IMR-90 (cell line): ENCODE data around the gene SERPIND1. TPM values are rescaled to one million over a fixed set of nuclear protein-coding genes. Genes with fewer than 3 reads are reported as not detected.

ENCODE experiments used
- ATAC-seq: fragments of 200-7000 bp; cut with Tn5 transposase; 2 replicates; pipeline ENCODE4 v1.9.1; 2020; ENCODE audit warnings: low read depth, mild to moderate bottlenecking, moderate library complexity
- BruUV-seq: library from RNA; stranded (reverse); fragments of 400-500 nt; replicated peaks from 2 replicates; lab custom pipeline; 2021; lab: Mats Ljungman, UMichigan
- CTCF ChIA-PET: fragments of 300-600 bp; formaldehyde crosslinking; extraction: SDS; loops from one replicate; lab custom pipeline; 2021; ENCODE audit warnings: antibody characterized with exemption; lab: Yijun Ruan, JAX
- POLR2A ChIA-PET: fragments of 300-600 bp; sonication (Branson Sonifier 250); formaldehyde crosslinking; loops from one replicate; lab custom pipeline; 2022; ENCODE audit warnings: antibody characterized with exemption; ENCODE audit not compliant: unreplicated experiment; lab: Charles Lee
- DNase-seq: peaks from one replicate; pipeline ENCODE4 v3.0.0; 2013
- H2AFZ ChIP-seq: replicated peaks from 2 replicates; pipeline ENCODE3; 2013; ENCODE audit warnings: low read length, mild to moderate bottlenecking; ENCODE audit not compliant: poor library complexity
- H2AK5ac ChIP-seq: 2 replicates; pipeline ENCODE4 v1.6.1; 2013; ENCODE audit warnings: low read depth, low read length, inconsistent platforms
- H2AK9ac ChIP-seq: replicated peaks from 2 replicates; pipeline ENCODE3; 2013; ENCODE audit warnings: mild to moderate bottlenecking, low read depth, low read length, moderate library complexity; ENCODE audit not compliant: poor library complexity
- H2BK120ac ChIP-seq: 2 replicates; pipeline ENCODE4 v1.6.1; 2013; ENCODE audit warnings: low read depth, low read length, inconsistent platforms
- H2BK15ac ChIP-seq: 3 replicates; pipeline ENCODE4 v1.6.1; 2013; ENCODE audit warnings: low read depth, low read length, inconsistent platforms
- H2BK20ac ChIP-seq: 2 replicates; pipeline ENCODE4 v1.6.1; 2013; ENCODE audit warnings: low read depth, mild to moderate bottlenecking, inconsistent platforms, low read length, moderate library complexity
- H2BK5ac ChIP-seq: 2 replicates; pipeline ENCODE4 v1.6.1; 2013; ENCODE audit warnings: mild to moderate bottlenecking, low read depth, low read length, inconsistent platforms; ENCODE audit not compliant: poor library complexity, severe bottlenecking
- H3K14ac ChIP-seq: replicated peaks from 2 replicates; pipeline ENCODE4 v1.6.1; 2013; ENCODE audit warnings: low read depth, low read length, inconsistent platforms
- H3K18ac ChIP-seq: 2 replicates; pipeline ENCODE4 v1.6.1; 2013; ENCODE audit warnings: low read depth, low read length, control low read depth
- H3K23ac ChIP-seq: 2 replicates; pipeline ENCODE4 v1.6.1; 2013; ENCODE audit warnings: low read depth, low read length, inconsistent platforms
- H3K27ac ChIP-seq: 2 replicates; pipeline ENCODE4 v1.5.1; 2013; ENCODE audit warnings: mild to moderate bottlenecking, control low read depth, low read length; ENCODE audit not compliant: insufficient read depth
- H3K27me3 ChIP-seq: 2 replicates; pipeline ENCODE4 v1.6.1; 2013; ENCODE audit warnings: low read length; ENCODE audit not compliant: control insufficient read depth, insufficient read depth
- H3K36me3 ChIP-seq: 2 replicates; pipeline ENCODE4 v1.6.1; 2013; ENCODE audit warnings: low read length, mixed read lengths; ENCODE audit not compliant: control insufficient read depth, insufficient read depth
- H3K4ac ChIP-seq: 2 replicates; pipeline ENCODE4 v1.6.1; 2013; ENCODE audit warnings: low read depth, low read length, inconsistent platforms
- H3K4me1 ChIP-seq: 2 replicates; pipeline ENCODE4 v1.6.1; 2013; ENCODE audit warnings: low read length, mixed read lengths; ENCODE audit not compliant: control insufficient read depth, insufficient read depth
- H3K4me2 ChIP-seq: 2 replicates; pipeline ENCODE4 v1.6.1; 2013; ENCODE audit warnings: low read depth, mild to moderate bottlenecking, control low read depth, low read length, moderate library complexity
- H3K4me3 ChIP-seq: 2 replicates; pipeline ENCODE4 v1.5.1; 2013; ENCODE audit warnings: low read depth, mild to moderate bottlenecking, control low read depth, low read length, moderate library complexity; ENCODE audit not compliant: insufficient read depth
- H3K56ac ChIP-seq: 2 replicates; pipeline ENCODE4 v1.6.1; 2013; ENCODE audit warnings: low read length, inconsistent platforms; ENCODE audit not compliant: insufficient read depth; ENCODE audit errors: extremely low read depth
- H3K79me1 ChIP-seq, 2 experiments: 2 replicates each; pipeline ENCODE4 v1.6.1; 2013; ENCODE audit warnings: low read length in 2 of 2, inconsistent platforms in 1 of 2, low read depth in 1 of 2
- H3K9ac ChIP-seq: 2 replicates; pipeline ENCODE4 v1.6.1; 2013; ENCODE audit warnings: low read depth, low read length, control low read depth
- H3K9me1 ChIP-seq: 2 replicates; pipeline ENCODE4 v1.6.1; 2013; ENCODE audit warnings: low read length, inconsistent platforms; ENCODE audit not compliant: insufficient read depth
- H3K9me3 ChIP-seq: 2 replicates; pipeline ENCODE4 v1.6.1; 2013; ENCODE audit warnings: low read length; ENCODE audit not compliant: control insufficient read depth, insufficient read depth
- H4K20me1 ChIP-seq: 2 replicates; pipeline ENCODE4 v1.6.1; 2013; ENCODE audit warnings: low read length, inconsistent platforms; ENCODE audit not compliant: insufficient read depth
- H4K5ac ChIP-seq: 2 replicates; pipeline ENCODE4 v1.6.1; 2013; ENCODE audit warnings: mild to moderate bottlenecking, low read depth, low read length, control low read depth
- H4K8ac ChIP-seq, 2 experiments: 2 replicates each; pipeline ENCODE4 v1.6.1; 2013; ENCODE audit warnings: low read depth in 2 of 2, low read length in 2 of 2, control low read depth in 1 of 2, inconsistent platforms in 1 of 2
- H4K91ac ChIP-seq: 2 replicates; pipeline ENCODE4 v1.6.1; 2013; ENCODE audit warnings: low read depth, low read length, inconsistent platforms; ENCODE audit not compliant: insufficient read depth
- CHD1 ChIP-seq: IDR thresholded peaks from 2 replicates; pipeline ENCODE4 v1.6.1; 2012; ENCODE audit warnings: low read depth, low read length, improper control_type of control experiment
- CTCF ChIP-seq: conservative IDR thresholded peaks from 2 replicates; pipeline ENCODE4 v1.5.1; 2012; ENCODE audit warnings: mild to moderate bottlenecking, low read depth, low read length, improper control_type of control experiment
- FOS ChIP-seq: fragments of 150-350 bp; IDR thresholded peaks from 2 replicates; pipeline ENCODE4 v1.6.1; 2016; ENCODE audit warnings: low read depth, low read length
- MAZ ChIP-seq: IDR thresholded peaks from 2 replicates; pipeline ENCODE4 v1.6.1; 2012; ENCODE audit warnings: low read depth, mild to moderate bottlenecking, low read length, improper control_type of control experiment, moderate library complexity, borderline replicate concordance
- NFE2L2 ChIP-seq: fragments of 150-350 bp; IDR thresholded peaks from 2 replicates; pipeline ENCODE4 v1.6.1; 2016; ENCODE audit warnings: low read depth, mild to moderate bottlenecking, low read length
- RAD21 ChIP-seq: IDR thresholded peaks from 2 replicates; pipeline ENCODE4 v1.6.1; 2012; ENCODE audit warnings: low read length, improper control_type of control experiment
- WGBS, 2 experiments: methylation state at CpG; one replicate each; pipeline versions ENCODE4 v1.1.5 to v1.1.7; 2013; ENCODE audit warnings: missing lambda C conversion rate in 2 of 2; ENCODE audit not compliant: insufficient read length in 1 of 2; ENCODE audit errors: extremely low coverage in 2 of 2; 5-methylcytosine and 5-hydroxymethylcytosine counted together
- dilution Hi-C: fragments of 300-500 bp; cut with HindIII; formaldehyde crosslinking; loops from one replicate; pipeline ENCODE4 v1.14.3; 2018; ENCODE audit warnings: low sequenced_read_pairs; ENCODE audit not compliant: unreplicated experiment
- in situ Hi-C: fragments of 300-500 bp; cut with MboI; formaldehyde crosslinking; loops from 3 replicates; pipeline ENCODE4 v1.14.3; 2019; ENCODE audit warnings: low sequenced_read_pairs, inconsistent platforms, mixed read lengths
- intact Hi-C: fragments of 100-400 bp; cut with micrococcal nuclease; formaldehyde crosslinking; loops from 2 replicates; pipeline ENCODE4 v1.10.0; 2022
- polyA plus RNA-seq, 3 experiments: library from polyadenylated mRNA; depleted of rRNA; stranded (reverse); fragments of >200 nt; gene quantifications; 2 replicates each; pipeline ENCODE4 v1.2.3, GENCODE V29; 2012; ENCODE audit warnings: low replicate concordance in 1 of 3
- total RNA-seq: library from RNA; depleted of rRNA; stranded (reverse); fragments of >200 nt; gene quantifications from 2 replicates; pipeline ENCODE4 v1.2.3, GENCODE V29; 2012
- TF ChIP-seq, protein P1 (sequence below): fragments of 150-350 bp; IDR thresholded peaks from 2 replicates; pipeline ENCODE4 v1.6.1; 2016; ENCODE audit warnings: low read depth, mild to moderate bottlenecking, low read length, moderate library complexity, borderline replicate concordance
- TF ChIP-seq, protein P2 (sequence below): fragments of 150-350 bp; IDR thresholded peaks from 2 replicates; pipeline ENCODE4 v1.6.1; 2017; ENCODE audit warnings: mild to moderate bottlenecking, antibody characterized with exemption, low read length, low read depth

The SERPIND1 gene
- total and polyA plus RNA-seq, 2 of the 4 experiments (the other 2 are of a cell fraction), result 0.12 TPM; not detected in 1

GRCh38 chr22:20799449-20799848, 25.5 kb downstream of the SERPIND1 start:
- Histone ChIP-seq H4K91ac (no peak overlapping the region), H2BK5ac (no peak overlapping the region), H3K4me2 (no peak overlapping the region), H3K9me1 (peaks cover 4% of the 10 kb centered on the region; the same call in 1 of the 2 replicates), H3K79me1 (0 out of 4 replicates have a peak, but pooled peaks cover 0 to 7% of the 10 kb centered on the region in 2 experiments), H3K9ac (no peak overlapping the region), H3K4ac (no peak overlapping the region), H4K8ac (no peak overlapping the region), H2AK9ac (no peak overlapping the region), H3K23ac (no peak overlapping the region), H3K36me3 (peaks cover 61% of the 10 kb centered on the region), H2BK20ac (no peak overlapping the region), H4K5ac (no peak overlapping the region), H3K27me3 (no peaks in the 10 kb centered on the region), H2BK120ac (no peak overlapping the region), H2AK5ac (no peak overlapping the region), H2AFZ (no peak overlapping the region), H3K4me3 (no peak overlapping the region), H3K18ac (no peak overlapping the region), H3K56ac (no peak overlapping the region), H3K14ac (no peak overlapping the region), H2BK15ac (no peak overlapping the region), H4K20me1 (no peaks in the 10 kb centered on the region), H3K9me3 (no peaks in the 10 kb centered on the region), H3K27ac (no peak overlapping the region), H3K4me1 (no peaks in the 10 kb centered on the region)
- TF ChIP-seq NFE2L2 (no peak), RAD21 (no peak), FOS (no peak), CHD1 (no peak), MAZ (no peak), CTCF (no peak)
- TF ChIP-seq, protein P1, sequence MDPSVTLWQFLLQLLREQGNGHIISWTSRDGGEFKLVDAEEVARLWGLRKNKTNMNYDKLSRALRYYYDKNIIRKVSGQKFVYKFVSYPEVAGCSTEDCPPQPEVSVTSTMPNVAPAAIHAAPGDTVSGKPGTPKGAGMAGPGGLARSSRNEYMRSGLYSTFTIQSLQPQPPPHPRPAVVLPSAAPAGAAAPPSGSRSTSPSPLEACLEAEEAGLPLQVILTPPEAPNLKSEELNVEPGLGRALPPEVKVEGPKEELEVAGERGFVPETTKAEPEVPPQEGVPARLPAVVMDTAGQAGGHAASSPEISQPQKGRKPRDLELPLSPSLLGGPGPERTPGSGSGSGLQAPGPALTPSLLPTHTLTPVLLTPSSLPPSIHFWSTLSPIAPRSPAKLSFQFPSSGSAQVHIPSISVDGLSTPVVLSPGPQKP, result no peak
- TF ChIP-seq, protein P2, sequence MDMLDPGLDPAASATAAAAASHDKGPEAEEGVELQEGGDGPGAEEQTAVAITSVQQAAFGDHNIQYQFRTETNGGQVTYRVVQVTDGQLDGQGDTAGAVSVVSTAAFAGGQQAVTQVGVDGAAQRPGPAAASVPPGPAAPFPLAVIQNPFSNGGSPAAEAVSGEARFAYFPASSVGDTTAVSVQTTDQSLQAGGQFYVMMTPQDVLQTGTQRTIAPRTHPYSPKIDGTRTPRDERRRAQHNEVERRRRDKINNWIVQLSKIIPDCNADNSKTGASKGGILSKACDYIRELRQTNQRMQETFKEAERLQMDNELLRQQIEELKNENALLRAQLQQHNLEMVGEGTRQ, result no peak
- ATAC-seq (no peak), DNase-seq (no peak)
- in situ Hi-C loops, result no loop called here
- POLR2A ChIA-PET, result no interaction called here
- dilution Hi-C loops, result no loop called here
- CTCF ChIA-PET, result no interaction called here
- WGBS, 2 experiments, result 92% methylated on average over 8 of the region's 8 CpGs; no CpG with 5 or more reads in 1 of the 2 experiments
- BruUV-seq, result no TSS peak
- intact Hi-C loops, result no loop called here
